ENCODE data around the gene DLGAP4.
"Not testable (repeated sequence)": the region's sequence is repeated elsewhere in the genome, so short reads cannot be mapped to it uniquely, and the experiment has no call there.

Gene DLGAP4

DNA sequence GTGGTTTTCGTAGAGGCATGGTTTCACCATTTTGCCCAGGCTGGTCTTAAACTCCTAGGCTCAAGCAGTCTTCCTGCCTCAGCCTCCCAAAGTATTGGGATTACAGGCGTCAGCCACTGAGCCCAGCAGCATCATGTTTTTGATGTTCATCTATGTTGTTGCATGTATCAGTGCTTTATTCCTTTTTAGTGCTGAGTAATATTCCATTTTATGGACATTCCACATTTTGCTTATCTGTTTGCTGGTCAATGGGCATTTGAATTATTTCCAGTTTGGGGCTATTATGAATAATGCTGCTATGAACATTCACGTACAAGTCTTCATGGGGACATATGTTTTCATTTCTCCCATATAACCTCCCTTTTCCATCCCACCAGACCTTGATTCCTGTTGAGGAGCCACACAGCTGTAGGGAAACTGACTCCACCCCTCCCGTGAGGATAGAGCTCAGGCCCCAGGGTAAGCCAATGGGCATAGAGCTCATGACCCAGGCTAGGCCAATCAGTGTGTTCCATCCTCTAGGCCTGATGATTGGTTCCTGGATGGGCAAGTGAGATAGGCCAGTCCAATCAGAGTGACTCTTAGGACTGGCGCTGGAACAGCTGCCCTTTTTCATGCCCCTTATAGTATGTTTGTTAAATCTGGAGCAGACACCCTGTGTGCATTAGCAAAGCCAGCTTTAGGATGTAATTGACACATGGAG is 49.5 kb downstream of the DLGAP4 start:
- peak; percentile 2 for DNase-seq (ENCODE audit: low read depth)

DNA sequence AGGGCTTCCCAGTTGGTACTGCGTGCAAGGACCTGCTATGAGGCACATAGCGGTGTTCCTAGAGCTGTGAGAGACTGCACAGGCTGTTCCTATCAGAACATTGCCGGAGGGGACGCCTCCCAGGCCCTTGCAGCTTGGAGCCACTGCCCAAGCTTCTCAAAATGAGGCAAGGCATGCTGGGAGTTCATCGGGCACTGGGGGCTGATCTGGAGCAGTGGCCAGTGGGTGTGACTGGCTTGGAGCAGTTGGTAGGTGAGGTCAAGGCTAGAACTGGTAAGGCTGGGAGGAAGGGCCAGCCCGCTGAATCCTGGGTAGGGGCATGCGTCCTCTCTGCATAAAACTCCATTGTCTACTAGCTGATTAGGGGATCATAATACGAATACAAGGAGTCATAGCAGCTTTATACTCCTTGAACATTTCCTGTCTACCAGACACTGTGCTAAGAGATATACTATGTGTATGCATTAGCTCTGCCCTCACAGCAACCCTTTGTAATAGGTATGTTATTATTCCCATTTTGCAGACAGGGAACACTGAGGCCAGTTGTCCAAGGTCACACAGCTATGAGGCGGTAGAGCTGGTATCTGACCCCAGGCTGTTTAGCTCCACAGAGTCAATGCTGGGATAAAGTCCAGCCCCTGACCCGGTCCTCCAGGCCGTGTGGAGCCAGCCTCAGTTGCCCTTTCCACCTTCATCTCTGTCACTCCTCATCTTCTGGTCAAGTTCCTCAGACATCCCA is 53.7 kb downstream of the DLGAP4 start:
- no peak for DNase-seq (ENCODE audit: low read depth)

DNA sequence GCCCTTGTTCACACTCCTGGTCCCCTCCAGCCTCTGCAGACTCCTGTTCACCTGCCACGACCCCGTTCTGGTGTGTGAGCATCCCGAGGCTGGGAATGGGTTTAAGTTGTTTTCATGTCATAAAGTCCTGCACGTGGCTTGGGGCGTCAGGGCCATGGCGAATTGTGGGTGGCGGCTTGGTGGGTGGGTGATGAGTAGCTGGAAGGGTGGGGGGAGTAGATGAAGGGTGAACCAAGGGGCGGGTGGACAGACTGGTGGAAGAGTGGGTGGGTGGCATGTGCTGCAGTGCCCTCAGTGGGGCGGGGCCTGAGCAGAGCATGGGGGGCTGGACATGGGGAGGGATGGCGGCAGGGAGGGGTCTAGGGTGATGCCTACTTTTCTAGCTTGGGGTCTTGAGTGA is 54.3 kb downstream of the DLGAP4 start:
- DNase-seq (ENCODE audit: low read depth), result no peak

DNA sequence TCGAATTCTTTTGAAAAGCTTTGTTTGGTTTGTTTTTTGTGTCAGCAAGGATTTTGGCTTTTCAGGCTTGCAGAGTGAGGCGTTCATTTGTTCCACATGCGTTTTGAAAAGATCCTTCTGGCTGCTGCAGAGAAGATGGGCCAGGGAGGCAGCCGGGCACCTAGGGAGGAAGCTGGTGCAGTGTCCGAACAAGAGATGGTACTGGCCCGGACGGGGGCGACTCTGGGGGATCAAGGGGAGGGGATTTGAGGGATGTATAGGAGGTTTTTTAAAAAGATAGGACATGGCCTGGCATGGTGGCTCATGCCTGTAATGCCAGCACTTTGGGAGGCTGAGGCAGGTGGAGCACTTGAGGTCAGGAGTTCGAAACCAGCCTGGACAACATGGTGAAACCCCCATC is 55.3 kb downstream of the DLGAP4 start:
- no peak for DNase-seq (ENCODE audit: low read depth)

DNA sequence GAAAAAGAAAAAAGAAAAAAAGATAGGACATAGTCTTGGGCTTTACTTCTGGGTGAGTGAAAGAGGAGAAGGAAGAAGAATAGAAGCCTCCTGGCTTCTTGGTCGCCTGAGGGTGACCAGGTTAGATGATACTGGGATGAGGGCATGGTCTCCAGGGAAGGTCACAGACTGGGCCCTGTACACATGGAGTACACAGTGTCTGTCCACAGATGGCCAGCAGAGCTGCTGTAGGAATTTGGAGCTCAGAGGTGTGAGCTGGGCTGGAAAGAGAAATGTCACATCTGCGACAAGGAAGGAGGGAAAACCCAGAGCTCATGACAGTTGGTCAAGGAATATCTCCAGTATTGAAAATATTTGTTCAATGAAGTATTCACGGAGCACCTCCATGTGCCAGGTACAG is 56.1 kb downstream of the DLGAP4 start:
- no peak for DNase-seq (ENCODE audit: low read depth)

DNA sequence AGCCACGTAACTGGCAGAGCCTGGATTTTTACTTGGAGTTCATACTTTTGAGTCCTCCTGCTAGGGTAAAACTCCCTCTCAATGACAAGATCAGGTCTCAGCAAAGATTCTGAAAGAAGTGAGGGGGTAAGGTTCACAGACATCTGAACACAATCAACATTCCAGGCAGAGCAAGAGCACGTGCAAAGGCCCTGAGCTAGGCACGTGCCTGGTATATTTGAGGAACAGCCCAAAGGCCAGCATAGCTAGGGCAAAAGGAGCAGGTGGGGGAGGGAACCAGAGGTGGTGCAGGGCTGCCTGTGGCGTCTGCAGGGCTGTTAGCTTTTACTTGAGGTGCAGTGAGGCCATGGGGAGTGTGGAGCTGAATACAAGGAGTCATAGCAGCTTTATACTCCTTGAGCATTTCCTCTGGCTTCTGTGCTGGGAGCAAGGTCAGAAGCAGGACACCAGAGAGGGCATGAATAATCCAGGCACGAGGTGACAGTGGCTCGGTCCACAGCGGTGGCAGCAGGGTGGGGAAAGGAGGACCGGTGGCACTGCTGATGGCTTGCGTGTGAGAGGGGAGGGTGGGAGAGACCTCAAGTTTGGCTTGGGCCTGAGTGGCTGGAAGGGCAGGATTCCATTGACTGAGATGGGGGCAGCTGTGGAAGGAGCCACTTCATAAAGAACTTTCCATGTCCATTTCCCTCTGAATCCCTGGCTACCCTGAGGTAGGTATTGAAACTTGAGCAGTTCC is 57.0 kb downstream of the DLGAP4 start:
- no peak for DNase-seq (ENCODE audit: low read depth)

DNA sequence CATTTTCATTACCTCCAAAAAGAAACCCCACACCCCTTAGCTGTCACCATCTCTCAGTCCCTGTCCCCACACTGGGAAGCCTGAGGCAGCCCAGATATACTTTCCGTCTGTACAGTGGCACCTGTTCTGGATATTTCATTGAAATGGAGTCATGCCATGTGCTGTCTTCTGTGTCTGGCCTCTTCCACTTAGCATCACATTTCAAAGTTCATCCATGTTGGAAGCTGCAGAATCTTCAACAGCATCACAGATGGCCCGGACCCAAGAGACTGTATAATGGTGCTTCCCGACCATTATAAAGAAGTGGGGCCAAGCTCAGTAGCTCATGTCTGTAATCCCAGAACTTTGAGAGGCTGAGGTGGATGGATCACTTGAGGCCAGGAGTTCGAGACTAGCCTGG is 58.4 kb downstream of the DLGAP4 start:
- no peak for DNase-seq (ENCODE audit: low read depth)

DNA sequence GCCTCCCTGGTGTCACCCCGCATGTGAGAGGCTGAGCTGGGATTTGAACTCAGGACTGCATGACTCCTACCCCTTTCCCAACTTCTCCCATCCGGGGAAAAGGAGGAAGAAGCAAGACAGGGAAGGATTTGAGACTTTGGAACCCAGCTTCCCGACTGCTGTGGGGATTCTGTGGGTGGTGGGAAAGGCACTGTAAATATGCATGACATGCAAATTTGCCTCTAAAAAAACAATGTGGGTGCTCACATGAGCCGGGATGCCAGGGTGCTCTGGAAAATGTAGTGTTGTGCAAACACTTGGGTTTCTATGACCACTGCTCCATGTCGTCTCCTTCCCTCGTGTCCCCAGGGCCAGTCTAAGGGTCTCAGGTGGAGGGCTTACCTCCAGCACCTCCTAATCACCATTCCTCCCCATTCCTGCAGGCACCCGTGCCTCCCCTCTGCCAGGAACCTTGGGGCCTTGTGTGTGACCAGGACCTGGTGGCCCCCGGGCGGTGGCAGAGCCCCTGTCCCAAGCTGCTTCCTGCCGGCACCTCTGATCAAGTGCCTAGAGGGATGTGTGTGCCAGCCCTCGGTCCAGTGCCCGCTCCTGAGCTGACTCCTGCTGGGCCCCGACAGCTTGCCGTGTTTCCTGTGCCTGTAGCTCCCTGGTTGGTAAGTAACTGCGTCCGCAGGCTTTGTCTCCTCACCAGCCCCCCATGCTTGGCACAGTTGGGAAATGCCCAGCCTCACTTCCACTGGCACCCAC is 60.7 kb downstream of the DLGAP4 start:
- no peak for DNase-seq (ENCODE audit: low read depth)

DNA sequence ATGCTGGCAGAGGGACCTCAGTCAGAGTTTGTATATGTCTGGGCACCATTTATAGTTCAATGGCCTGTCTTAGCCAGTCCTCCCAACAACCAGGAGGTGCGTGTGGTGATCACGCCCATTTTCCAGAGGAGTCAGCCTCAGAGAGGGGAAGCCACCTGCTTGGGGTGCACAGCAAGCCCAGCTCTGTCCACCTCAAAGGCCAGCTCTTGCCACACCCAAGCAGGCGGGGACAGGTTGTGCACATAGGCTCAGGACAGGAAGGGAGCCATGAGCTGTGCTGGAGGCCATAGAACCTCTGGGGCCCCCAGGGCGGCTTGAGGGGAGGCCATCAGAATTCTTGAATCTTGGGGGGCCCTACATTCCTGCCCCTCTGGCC is 61.2 kb downstream of the DLGAP4 start:
- no peak for DNase-seq (ENCODE audit: low read depth)

DNA sequence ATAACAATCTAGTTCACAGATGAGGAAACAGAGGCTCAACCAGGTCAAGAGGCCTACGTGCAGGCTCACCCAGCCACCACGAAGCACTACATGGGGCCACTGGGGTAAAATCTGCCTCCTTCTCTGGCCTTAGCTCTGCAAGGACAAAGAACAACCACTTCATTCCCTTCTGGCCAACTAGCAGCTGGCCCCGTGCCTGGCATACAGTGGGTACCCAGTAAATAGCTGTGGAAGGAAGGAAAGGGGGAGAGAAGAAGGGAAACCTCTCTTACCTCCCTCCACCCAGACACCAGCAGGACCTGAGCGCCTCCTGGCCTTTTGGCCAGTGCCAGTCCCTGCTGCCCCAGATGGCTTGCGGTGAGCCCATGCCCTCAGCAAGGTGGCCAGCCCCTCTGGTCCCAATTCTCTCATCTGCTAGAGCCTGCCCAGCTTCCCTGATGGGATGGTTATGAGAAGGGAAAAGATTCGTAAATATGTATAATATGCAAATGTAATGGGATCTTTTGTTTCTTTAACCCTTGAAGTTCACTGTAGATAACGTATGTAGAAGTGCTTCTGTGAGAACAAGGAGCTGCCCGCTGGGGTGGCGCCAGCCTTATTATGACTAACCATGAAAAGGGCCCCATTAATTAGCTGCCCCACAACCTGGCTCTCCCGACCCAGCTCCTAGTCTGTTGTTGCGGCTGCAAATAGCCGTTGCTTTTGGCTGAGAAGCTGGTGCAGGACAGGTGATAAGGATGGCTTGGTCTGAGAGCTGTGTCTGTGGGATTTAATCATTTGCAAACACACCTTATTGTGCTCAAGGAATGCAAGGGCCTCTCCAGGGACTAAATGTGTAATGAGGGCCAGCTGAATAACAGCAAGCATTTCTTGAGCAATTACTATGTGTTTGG is 62.0 kb downstream of the DLGAP4 start:
- no peak for DNase-seq (ENCODE audit: low read depth)

DNA sequence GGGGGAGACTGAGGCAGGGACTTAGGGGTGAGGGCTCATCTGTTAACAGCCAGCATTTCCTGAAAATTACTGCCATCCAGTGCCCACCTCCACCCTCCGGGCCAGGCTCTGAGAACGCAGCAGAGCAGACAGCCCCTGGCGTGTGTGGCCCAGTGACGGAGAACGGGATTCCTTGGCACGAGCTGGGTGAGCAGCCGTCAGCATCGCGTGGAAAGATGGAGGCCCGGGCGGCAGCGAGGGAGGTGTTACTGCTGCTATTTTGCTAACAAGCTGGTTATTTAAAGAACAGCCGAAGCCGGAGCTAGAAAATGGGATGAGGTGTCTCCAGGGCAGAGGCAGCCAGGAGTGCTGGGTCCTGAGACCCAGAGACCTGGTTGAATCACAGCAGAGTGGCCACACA is 62.7 kb downstream of the DLGAP4 start:
- no peak for DNase-seq (ENCODE audit: low read depth)

DNA sequence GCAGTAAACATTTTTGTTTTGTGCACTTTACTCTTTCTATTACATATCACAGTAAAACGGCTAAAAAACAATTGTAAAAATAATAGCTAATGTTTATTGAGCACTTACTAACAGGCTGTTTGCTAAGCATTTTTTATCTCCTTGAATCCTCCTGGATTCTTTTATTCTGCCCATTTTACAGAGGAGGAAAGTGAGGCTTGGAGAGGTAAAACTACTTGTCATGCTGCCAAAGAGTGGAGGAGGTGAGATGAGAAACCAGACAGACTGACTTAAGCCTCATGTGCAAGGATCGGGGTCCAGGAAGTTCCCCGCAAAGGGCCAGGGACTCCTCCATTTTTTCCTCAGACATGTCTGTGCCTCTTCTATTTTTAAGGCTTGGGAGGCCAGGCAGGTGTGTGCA is 63.6 kb downstream of the DLGAP4 start:
- DNase-seq (ENCODE audit: low read depth), result no peak

DNA sequence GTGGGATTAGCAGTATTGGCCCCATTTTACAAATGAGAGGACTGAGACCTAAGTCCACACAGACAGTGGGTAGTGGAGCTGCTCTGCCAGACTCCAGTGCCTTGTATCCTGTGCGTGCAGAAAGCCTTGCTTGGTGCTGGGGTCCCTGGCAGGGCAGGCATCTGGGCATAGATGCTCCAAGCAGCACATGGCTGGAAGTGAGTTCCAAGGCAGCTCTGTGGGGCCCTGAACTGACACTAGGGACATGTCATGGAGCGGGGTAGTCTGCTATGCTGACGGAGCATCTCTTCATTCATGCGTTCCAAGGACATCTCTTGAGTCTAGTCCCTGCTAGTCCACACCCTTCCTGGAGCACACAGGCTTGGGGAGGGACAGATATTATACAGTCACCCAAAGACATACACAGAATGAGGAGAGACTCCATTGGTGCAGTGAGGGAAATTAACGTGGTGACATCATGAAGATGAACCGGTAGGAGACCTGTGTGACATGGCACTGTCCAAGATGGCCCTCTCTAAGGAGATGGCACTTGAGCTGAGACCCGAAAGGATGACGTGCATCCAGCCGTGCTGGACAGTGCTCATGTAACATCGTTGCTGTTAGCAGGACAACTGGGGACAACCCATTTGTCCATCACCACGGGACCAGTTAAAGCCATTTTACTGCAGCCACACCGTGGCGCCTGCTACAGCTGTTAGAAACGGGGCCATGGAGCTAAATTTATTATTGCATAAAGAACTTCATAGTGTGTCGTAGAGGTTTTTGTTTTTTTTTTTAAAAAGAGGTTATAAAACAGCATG is 65.1 kb downstream of the DLGAP4 start:
- DNase-seq (ENCODE audit: low read depth), result no peak

DNA sequence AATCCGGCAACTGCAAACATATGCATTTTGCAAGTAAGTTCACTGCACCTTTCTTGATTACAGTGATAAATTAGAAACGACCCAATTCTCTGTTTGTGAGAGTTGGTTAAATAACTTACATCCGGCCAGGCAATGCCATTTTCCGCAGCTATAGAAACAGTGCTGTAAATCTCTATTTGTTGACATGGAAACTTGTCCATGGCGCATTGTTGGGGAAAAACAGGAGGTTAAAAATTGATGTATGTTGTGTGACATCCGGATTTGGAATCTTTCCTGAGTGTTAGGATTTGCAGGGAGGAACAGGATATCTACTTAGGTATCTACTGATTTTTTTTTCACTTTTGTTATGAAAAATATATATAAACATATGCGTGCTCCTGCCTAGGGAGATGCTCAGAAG is 66.5 kb downstream of the DLGAP4 start:
- DNase-seq (ENCODE audit: low read depth), result no peak

DNA sequence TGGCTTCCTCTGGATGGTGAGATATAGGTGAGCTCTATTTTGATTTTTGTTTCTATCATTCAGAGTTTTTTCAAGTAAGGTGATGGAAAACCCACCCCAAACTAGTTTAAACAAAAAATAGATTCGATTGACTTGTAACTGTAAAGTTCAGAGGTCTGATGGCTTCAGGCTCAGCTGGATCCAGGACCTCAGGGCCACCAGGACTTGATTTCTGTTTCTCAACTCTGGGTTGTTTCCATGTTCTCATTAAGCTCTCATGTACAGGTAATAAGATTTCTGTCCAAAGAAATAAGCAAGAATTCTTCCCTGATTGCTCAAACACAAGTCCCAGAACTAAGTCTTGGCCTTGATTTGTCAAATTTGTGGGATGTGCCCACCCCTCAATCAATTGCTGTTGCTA is 67.0 kb downstream of the DLGAP4 start:
- DNase-seq (ENCODE audit: low read depth), result no peak

DNA sequence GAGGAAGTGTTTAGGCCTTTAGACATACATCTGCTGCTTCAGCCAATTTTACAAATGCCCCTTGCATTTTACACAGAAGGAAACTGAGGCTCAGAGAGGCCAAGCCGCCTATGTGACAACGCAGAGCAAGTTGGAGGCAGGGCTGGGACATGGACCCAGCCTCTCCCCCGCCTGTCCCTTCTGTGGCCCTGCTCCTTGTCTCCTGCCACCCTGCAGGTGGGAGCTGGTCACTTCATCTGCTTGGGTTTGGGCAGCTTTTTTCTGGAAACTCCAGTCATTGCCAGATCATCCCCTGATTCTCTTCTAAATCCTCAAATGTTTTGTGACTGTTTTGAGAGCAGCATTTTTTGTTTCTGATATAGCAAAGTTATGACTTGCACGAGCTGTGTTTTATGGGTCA is 68.9 kb downstream of the DLGAP4 start:
- DNase-seq (ENCODE audit: low read depth), result no peak

DNA sequence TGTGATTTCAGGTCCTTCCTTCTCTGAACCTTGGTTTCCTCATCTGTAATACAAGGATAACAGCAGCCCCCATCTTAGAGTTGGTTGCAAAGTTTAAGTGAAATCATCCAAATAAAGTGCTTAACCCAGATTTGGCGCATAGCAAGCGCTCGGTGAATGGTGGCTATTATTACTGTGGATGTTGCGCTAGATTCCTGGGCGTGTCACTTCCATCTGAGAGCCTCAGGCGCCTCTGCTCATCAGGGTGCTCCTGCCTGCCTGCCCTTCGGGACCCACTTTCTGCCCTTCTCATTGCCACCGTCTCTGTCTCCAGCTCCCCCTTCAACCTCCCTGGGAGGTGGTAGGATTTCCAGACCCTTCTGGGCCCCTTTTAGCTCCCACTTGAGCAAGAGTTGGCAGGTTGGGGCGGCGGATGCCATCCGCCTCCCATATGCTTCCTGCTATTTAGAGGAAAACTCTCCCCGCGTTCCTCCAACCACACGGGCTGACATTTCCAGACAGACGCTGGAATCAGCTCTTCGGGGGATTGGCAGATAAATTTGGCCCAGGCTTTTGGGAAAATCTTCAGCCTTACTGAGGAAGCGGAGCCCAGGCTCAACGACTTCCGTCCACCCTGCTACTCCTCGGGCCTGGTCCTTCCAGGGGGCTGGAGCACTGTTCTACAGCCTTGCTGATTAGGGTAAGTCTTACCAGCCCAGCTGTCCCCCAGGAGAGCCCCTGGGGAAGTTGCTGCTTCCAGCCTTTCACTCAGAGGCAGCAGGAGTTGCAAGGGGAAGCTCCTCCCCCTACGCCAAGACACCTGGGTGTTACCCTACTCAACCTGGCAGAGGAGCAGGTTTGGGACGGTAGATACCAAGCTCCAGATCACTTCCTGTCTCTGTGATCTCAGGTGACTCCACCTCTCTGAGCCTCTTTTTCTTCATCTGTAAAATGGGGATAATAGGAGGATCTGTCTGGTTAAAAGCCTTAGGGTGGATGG is 71.5 kb downstream of the DLGAP4 start:
- no peak for DNase-seq (ENCODE audit: low read depth)

DNA sequence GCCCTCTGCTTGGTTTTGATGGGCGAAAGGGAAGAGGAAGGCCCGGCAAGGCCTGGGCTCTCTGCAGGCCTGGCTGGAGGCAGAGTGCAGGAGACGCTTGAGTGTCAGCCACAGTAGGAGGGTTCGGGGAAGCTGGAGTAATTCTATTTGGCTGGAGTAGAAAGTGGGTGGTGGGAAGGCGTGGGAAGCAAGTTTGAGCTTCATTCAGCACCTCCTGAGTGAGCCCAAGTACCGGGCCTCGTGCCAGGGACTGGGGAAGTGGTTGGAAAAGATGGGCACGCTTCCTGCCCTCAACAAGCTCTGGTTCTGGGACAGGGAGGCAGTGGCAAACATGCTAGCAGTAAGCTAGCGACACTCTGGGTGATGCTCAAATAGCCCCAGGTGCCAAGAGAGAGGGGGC is 72.5 kb downstream of the DLGAP4 start:
- DNase-seq (ENCODE audit: low read depth), result no peak

DNA sequence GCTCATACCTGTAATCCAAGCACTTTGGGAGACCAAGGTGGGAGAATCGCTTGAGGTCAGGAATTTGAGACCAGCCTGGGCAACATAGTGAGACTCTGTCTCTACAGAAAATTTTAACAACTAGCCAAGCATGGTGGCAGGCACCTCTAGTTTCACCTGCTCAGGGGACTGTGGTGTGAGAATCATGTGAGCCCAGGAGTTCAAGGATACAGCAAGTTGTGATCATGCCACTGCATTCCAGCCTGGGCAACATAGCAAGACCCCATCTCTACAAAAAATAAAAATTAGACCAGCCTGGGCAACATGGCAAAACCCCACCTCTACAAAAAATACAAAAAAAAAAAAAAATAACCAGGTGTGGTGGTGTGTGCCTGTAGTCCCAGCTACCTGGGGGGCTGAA is 73.8 kb downstream of the DLGAP4 start:
- DNase-seq (ENCODE audit: low read depth), result not testable (repeated sequence)

All from EH (cell line).